ENCODE measurements around the gene ZFR.

DNA sequence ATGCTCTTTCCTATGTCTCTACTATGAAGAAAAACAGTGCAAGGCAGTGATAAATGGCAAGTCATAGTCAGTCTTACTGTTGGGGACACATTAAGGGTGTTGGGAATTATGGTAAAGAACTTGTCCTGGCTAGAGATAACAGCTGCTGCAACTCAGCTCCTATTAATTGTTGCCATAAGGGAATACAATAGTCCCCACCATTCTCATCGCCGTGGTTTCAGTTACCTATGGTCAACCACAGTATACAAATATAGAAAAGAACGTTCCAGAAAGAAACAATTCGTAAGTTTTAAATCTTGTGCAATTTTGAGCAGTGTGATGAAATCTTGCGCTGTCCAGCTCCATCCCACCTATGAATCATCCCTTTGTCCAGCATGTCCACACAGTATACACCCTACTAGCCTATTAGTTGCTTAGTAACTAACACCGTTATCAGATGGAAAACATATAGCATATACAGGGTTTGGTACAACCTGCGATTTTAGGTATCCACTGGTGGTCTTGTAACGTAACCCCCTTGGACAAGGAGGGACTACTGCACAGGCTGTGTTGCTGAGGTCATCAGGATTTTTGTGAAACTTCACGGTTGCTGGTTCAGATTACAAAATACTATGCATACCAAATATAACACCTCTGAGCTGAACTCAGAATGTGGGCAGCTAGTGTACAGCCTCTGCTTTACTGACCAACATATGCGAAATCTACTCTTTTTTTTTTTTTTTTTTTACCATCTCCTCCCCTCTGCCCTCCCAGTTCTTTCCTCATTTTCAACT, 53.5 kb downstream of the ZFR start:
- TF ChIP-seq CTCF (IDR thresholded peaks at IDR 0.05) (no peak), POLR2A (IDR thresholded peaks at IDR 0.05) (no peak), EP300 (IDR thresholded peaks at IDR 0.05; ENCODE audit: low read depth) (no peak), POLR2AphosphoS5 (IDR thresholded peaks at IDR 0.05) (peak in 1 of 3 donors; percentile 12)
